ENCODE measurements around the gene TMEM181.
A peak's percentile ranks its signal among the peaks of the same experiment; 100 is the strongest.

TMEM181 gene

DNA sequence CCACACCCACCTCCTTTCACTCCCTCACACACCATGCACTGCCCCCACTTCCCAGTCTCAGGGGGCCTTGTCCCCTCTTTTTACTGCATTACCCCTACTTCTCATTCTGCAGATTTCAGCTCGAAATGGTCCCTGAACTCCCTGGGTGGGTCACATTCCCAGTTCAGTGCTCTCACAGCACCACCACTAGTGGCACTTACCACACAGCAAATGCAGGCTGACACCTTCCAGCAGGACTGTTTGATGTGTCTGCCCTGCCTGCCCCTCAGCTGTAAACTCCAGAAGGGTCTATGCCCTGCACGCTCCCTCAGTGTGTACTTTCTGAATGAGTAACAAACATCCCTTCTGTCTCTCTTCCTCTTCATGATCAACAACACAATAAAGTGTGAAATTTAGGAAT, 80.6 kb downstream of the TMEM181 start:
- TF ChIP-seq TAF1 (IDR thresholded peaks at IDR 0.05; ENCODE audit: low read depth, low read length) (no peak), POLR2AphosphoS5 (IDR thresholded peaks at IDR 0.05; ENCODE audit: low read depth, low read length) (no peak), PAX5 (IDR thresholded peaks at IDR 0.05; ENCODE audit: insufficient read depth, low read length, severe bottlenecking) (no peak), POU2F2 (IDR thresholded peaks at IDR 0.05; ENCODE audit: low read depth, low read length) (no peak)
- DNase-seq (ENCODE audit: insufficient read length, low spot score) (no peak), FAIRE-seq (no peak)

GRCh38 chr6:158642097-158642601, 82.3 kb downstream of the TMEM181 start:
- FAIRE-seq (no peak), DNase-seq (ENCODE audit: insufficient read length, low spot score) (no peak)
- TF ChIP-seq PAX5 (IDR thresholded peaks at IDR 0.05; ENCODE audit: insufficient read depth, low read length, severe bottlenecking) (no peak), POLR2A (IDR thresholded peaks at IDR 0.05; ENCODE audit: low read depth, low read length) (peak; percentile 31; the same call in 1 of the 2 replicates)

- TF ChIP-seq POU2F2 (IDR thresholded peaks at IDR 0.05; ENCODE audit: low read depth, low read length), result no peak
- TF ChIP-seq PAX5 (IDR thresholded peaks at IDR 0.05; ENCODE audit: insufficient read depth, low read length, severe bottlenecking), result no peak
- TF ChIP-seq POLR2A (IDR thresholded peaks at IDR 0.05; ENCODE audit: low read depth, low read length), result no peak
- TF ChIP-seq POLR2AphosphoS5 (IDR thresholded peaks at IDR 0.05; ENCODE audit: low read depth, low read length), result no peak
- TF ChIP-seq TAF1 (IDR thresholded peaks at IDR 0.05; ENCODE audit: low read depth, low read length), result no peak
- no peak for TF ChIP-seq SPI1 (IDR thresholded peaks at IDR 0.05; ENCODE audit: low read depth, low read length)
- no peak for FAIRE-seq
- no peak for DNase-seq (ENCODE audit: insufficient read length, low spot score)
Observed at GRCh38 chr6:158643836-158644230, 83.9 kb downstream of the TMEM181 start.

GRCh38 chr6:158644231-158645063, 84.6 kb downstream of the TMEM181 start, which contains the start of gene DYNLT1:
Gene DYNLT1, minus strand, starts transcription at chr6:158644743. Its CDS starts 35 bp downstream, at chr6:158644708.
- DNase-seq (ENCODE audit: insufficient read length, low spot score) (peak; percentile 84), FAIRE-seq (peak; percentile 97)
- peak; percentile 82 for TF ChIP-seq POLR2AphosphoS5 (IDR thresholded peaks at IDR 0.05; ENCODE audit: low read depth, low read length)
- peak; percentile 72 for TF ChIP-seq TAF1 (IDR thresholded peaks at IDR 0.05; ENCODE audit: low read depth, low read length)
- peak; percentile 88 for TF ChIP-seq POLR2A (IDR thresholded peaks at IDR 0.05; ENCODE audit: low read depth, low read length)
- TF ChIP-seq SPI1 (IDR thresholded peaks at IDR 0.05; ENCODE audit: low read depth, low read length), result no peak

DNA sequence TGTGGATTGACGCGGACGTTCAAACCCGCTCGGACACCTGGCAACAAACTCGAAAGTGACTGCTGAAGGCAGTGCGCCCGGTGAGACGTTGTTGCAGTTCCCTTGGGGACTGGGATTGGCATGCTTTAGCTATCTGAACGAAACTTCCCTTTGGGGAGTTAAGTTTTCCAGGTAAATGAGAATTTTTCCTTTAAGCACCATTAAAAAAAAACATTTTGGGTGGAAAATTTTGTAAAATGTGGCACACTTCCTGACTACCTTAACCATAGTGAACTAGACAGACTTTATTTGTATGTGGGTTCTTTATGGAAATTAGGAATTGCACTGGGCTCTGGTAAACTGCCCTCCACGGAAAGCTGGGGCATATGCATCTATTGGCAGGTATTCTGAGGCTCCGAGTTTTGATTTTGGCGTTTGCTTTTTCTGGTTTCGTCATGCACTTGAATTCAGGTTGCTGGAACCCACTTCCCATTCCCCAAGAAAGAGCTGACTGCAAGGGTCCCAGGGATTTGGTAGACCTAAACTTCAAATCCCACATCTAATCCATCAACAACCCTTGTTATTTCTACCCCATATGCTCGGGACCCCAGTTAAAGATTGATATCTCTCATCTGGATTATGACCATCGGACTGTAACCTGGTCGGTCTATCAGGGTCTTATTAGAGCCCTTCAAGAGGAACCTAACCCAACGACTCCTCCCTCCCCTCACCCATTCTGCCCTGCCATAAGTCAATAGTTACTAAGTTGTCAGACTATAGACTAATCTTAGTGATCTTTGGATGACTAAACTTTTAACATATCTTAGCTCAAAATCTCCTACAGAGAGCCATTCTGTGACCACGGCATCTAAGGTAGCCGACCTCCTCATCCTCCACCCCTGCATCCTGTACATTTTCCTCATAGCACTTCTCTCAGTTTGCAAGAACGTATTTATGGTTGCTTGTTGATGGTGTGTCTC, 85.5 kb downstream of the TMEM181 start:
- DNase-seq (ENCODE audit: insufficient read length, low spot score), result no peak
- FAIRE-seq, result no peak
- TF ChIP-seq SPI1 (IDR thresholded peaks at IDR 0.05; ENCODE audit: low read depth, low read length) (no peak), PAX5 (IDR thresholded peaks at IDR 0.05; ENCODE audit: insufficient read depth, low read length, severe bottlenecking) (no peak), POLR2AphosphoS5 (IDR thresholded peaks at IDR 0.05; ENCODE audit: low read depth, low read length) (no peak), TAF1 (IDR thresholded peaks at IDR 0.05; ENCODE audit: low read depth, low read length) (no peak), POU2F2 (IDR thresholded peaks at IDR 0.05; ENCODE audit: low read depth, low read length) (no peak), POLR2A (IDR thresholded peaks at IDR 0.05; ENCODE audit: low read depth, low read length) (no peak)

- TF ChIP-seq POLR2AphosphoS5 (IDR thresholded peaks at IDR 0.05; ENCODE audit: low read depth, low read length) (no peak), TAF1 (IDR thresholded peaks at IDR 0.05; ENCODE audit: low read depth, low read length) (no peak), POLR2A (IDR thresholded peaks at IDR 0.05; ENCODE audit: low read depth, low read length) (no peak), POU2F2 (IDR thresholded peaks at IDR 0.05; ENCODE audit: low read depth, low read length) (no peak), SPI1 (IDR thresholded peaks at IDR 0.05; ENCODE audit: low read depth, low read length) (no peak), PAX5 (IDR thresholded peaks at IDR 0.05; ENCODE audit: insufficient read depth, low read length, severe bottlenecking) (no peak)
- DNase-seq (ENCODE audit: insufficient read length, low spot score) (no peak), FAIRE-seq (no peak)
Observed at GRCh38 chr6:158646023-158646910, 86.4 kb downstream of the TMEM181 start.

- FAIRE-seq (no peak), DNase-seq (ENCODE audit: insufficient read length, low spot score) (no peak)
- TF ChIP-seq PAX5 (IDR thresholded peaks at IDR 0.05; ENCODE audit: insufficient read depth, low read length, severe bottlenecking), result no peak
- no peak for TF ChIP-seq POLR2A (IDR thresholded peaks at IDR 0.05; ENCODE audit: low read depth, low read length)
- TF ChIP-seq TAF1 (IDR thresholded peaks at IDR 0.05; ENCODE audit: low read depth, low read length), result no peak
- no peak for TF ChIP-seq POU2F2 (IDR thresholded peaks at IDR 0.05; ENCODE audit: low read depth, low read length)
- TF ChIP-seq SPI1 (IDR thresholded peaks at IDR 0.05; ENCODE audit: low read depth, low read length), result no peak
- no peak for TF ChIP-seq POLR2AphosphoS5 (IDR thresholded peaks at IDR 0.05; ENCODE audit: low read depth, low read length)
Observed at GRCh38 chr6:158647501-158647900, 87.6 kb downstream of the TMEM181 start.

- peak; percentile 69 for FAIRE-seq
- no peak for DNase-seq (ENCODE audit: insufficient read length, low spot score)
- TF ChIP-seq POLR2AphosphoS5 (IDR thresholded peaks at IDR 0.05; ENCODE audit: low read depth, low read length) (no peak), POU2F2 (IDR thresholded peaks at IDR 0.05; ENCODE audit: low read depth, low read length) (peak; percentile 55), TAF1 (IDR thresholded peaks at IDR 0.05; ENCODE audit: low read depth, low read length) (no peak), SPI1 (IDR thresholded peaks at IDR 0.05; ENCODE audit: low read depth, low read length) (peak; percentile 11; the same call in 1 of the 2 replicates)
Observed at GRCh38 chr6:158648682-158649131, 88.8 kb downstream of the TMEM181 start.
